GM10266 (cell line): Measurements from ENCODE around the gene GRM7.

Source experiments
- DNase-seq: peaks from one replicate; pipeline ENCODE4 v3.0.0; 2012; ENCODE audit errors: extremely low spot score
- TF ChIP-seq, protein P1 (sequence below): IDR thresholded peaks from 2 replicates; pipeline ENCODE4 v1.5.1; 2012; ENCODE audit warnings: mild to moderate bottlenecking, low read depth; ENCODE audit not compliant: control insufficient read depth, insufficient read depth; ENCODE audit errors: missing control alignments

GRM7 gene

DNA sequence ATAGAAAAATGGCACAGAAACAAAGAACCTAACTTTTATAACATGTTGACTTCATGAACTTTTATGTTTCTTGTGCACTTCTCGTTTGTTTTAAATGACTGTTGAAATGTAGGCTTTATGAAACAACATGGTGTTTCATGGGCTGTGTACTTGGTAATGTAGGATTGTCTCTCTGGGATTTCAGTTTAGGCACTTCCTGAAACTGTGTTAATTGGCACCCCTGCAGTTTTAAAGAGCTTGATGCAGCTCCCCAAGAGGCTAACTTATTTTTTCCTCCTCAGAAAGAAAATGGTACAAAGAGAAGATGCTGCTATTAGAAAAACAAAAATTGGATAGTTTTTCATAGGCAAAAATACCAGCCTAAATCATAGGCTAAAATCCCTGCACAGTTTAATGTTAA, 239.2 kb downstream of the GRM7 start:
- TF ChIP-seq, protein P1, sequence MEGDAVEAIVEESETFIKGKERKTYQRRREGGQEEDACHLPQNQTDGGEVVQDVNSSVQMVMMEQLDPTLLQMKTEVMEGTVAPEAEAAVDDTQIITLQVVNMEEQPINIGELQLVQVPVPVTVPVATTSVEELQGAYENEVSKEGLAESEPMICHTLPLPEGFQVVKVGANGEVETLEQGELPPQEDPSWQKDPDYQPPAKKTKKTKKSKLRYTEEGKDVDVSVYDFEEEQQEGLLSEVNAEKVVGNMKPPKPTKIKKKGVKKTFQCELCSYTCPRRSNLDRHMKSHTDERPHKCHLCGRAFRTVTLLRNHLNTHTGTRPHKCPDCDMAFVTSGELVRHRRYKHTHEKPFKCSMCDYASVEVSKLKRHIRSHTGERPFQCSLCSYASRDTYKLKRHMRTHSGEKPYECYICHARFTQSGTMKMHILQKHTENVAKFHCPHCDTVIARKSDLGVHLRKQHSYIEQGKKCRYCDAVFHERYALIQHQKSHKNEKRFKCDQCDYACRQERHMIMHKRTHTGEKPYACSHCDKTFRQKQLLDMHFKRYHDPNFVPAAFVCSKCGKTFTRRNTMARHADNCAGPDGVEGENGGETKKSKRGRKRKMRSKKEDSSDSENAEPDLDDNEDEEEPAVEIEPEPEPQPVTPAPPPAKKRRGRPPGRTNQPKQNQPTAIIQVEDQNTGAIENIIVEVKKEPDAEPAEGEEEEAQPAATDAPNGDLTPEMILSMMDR: no peak
- DNase-seq: no peak

DNA sequence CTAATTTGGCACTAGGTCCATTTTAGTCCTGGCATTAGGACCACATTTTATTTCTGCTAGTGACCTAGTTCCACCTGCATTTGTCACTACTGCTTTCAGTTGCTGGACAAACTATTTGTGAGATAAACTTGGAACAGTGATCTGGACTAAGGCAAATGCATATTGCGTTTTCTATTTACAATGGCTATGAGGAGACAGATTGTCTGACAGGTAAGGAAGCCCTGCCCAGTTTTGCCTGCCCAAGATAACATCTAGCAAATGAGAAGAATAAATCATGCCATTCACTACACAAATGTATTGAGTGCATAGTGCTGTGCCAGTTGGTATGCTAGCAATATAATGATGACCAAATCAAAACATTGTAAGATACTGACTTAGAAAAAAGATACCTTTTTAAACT, 245.7 kb downstream of the GRM7 start:
- DNase-seq: no peak
- TF ChIP-seq, protein P1: no peak

DNA sequence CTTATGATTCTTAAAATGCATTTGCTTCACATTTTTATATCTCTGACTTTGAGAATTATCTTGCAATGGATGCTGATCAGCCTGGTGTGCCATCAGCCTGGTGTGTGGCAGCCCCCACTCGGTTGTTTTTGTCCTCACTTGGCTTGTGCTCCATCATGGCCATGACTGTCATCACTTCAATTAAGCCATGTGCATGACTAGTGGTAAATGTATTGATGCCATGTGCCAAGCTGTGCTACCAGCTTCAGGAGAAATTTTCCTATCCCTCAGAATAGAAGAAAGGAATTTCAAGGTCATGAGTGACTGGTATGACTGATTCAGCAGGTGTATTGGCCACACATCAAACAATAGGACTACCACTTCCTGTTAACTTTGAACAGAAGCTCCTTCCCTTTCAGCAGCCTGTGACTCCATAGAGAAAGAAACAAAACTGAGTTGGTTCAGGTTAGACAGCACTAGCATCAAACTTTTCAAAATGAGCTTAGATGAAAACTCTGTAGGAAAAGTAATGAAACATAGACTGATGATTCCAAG, 251.7 kb downstream of the GRM7 start:
- no peak for DNase-seq
- TF ChIP-seq, protein P1: no peak

DNA sequence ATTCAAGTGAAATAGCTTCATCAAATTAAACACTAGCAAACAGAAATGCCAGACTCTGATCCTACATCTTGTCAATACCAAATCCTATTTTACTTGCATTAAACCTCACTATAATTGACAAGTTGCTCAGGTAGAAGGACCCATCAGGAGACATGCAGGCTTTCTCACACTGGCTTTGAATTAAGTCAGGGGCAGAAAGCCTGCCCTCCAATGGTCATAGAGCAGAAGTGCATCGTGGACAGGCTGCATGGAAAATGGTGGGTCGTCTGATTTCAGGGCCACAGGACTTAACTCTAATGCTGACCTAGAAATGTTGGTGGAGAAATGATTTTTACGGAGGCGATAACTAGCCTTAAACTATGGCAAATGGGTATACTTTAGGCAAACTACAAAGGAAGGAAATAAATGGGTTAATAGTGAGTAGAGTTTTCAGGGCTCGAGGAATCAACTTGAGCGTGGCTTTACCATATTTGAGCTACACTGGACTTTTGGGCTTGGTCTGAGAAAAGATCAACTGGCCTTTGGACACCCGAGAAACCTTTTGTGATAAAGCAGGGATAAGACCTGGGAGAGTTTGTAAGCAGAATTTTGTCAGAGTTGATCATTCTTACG, 283.9 kb downstream of the GRM7 start:
- TF ChIP-seq, protein P1: peak; percentile 44
- DNase-seq: peak; percentile 12

DNA sequence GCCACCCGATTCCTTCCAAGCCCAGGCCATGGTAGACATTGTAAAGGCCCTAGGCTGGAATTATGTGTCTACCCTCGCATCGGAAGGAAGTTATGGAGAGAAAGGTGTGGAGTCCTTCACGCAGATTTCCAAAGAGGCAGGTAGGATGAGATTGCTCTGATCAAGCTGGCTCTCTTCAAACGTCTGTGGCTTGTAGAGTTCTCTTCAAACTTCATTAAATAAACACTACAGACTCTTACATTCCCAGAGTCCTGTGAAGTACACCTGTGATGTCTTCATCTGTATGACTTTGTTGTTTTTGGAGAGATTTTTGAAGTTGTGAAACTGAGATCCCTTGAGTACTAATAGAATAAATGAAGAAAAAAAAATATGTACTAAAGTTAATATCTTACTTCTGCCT, 285.6 kb downstream of the GRM7 start:
- TF ChIP-seq, protein P1: no peak
- DNase-seq: no peak

DNA sequence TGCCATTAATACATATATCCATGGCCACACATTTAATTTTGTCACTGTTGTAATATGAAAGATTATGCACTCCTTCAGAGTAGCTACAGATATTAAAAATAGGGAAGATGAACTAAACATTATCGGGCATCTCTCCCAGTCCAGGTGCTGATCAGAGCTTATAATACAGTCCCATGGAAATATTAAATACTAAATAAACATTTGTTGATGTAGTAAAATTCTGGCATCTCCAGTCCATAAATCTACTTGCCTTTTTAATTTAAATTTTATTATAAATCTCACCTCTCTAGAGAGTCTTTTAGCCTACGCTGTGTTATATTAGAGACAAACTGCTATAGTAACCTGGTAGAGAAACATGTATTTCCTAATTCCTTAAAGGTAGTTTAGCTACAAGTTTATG, 297.6 kb downstream of the GRM7 start:
- DNase-seq: no peak
- TF ChIP-seq, protein P1: no peak

DNA sequence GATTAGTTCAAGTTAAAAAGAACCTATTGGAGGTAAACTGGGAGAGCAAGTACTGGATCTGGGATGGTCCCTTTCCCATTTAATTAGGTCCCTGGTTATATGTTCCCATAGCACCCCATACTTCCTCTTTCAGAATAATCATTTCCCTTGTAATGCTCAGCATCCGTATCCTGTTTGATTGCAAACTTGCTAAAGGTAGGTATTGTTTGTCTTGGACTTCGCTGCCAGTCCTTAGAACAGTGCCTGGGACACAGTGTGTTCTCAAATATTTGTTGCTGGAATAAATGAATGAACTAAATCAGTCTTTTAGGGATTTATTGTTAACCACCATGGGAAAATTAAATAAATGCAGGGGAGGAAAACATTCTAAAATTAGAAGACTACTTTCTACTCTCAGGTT, 299.8 kb downstream of the GRM7 start:
- TF ChIP-seq, protein P1: no peak
- no peak for DNase-seq
